NCI-H2107 treated with DMSO at 0.1 percent for 48 hours (cell line): ENCODE results near the gene ITGA2B.

Source experiments
- DNase-seq: peaks from one replicate; lab custom pipeline; 2025; ENCODE audit not compliant: unreplicated experiment; lab: John Stamatoyannopoulos, UW

ITGA2B gene

GRCh38 chr17:44389281-44389680 is at the start of gene ITGA2B:
Gene ITGA2B, minus strand, starts transcription at chr17:44389649. Its CDS starts 176 bp downstream, at chr17:44389473.
- DNase-seq: no peak

GRCh38 chr17:44439168-44439567 is 49.7 kb upstream of the ITGA2B start:
- no peak for DNase-seq

- no peak for DNase-seq
Measured at GRCh38 chr17:44438636-44439035, 49.2 kb upstream of the ITGA2B start.

- no peak for DNase-seq
Measured at GRCh38 chr17:44436336-44436735, 46.9 kb upstream of the ITGA2B start.

GRCh38 chr17:44432254-44433157 is 43.1 kb upstream of the ITGA2B start:
- no peak for DNase-seq

GRCh38 chr17:44424828-44425461 is 35.5 kb upstream of the ITGA2B start:
- no peak for DNase-seq

- no peak for DNase-seq
Measured at GRCh38 chr17:44417553-44417952, 28.1 kb upstream of the ITGA2B start.

- no peak for DNase-seq
Measured at GRCh38 chr17:44416558-44417289, 27.3 kb upstream of the ITGA2B start.

- DNase-seq: no peak
Measured at GRCh38 chr17:44414394-44415155, 25.1 kb upstream of the ITGA2B start.

- DNase-seq: no peak
Measured at GRCh38 chr17:44409309-44410028, 20.0 kb upstream of the ITGA2B start.

- no peak for DNase-seq
Measured at GRCh38 chr17:44408786-44409185, 19.3 kb upstream of the ITGA2B start.

- no peak for DNase-seq
Measured at GRCh38 chr17:44402564-44403172, 13.2 kb upstream of the ITGA2B start.

GRCh38 chr17:44400226-44400847 is 10.9 kb upstream of the ITGA2B start:
- DNase-seq: no peak

GRCh38 chr17:44398692-44399691 is 9.5 kb upstream of the ITGA2B start:
- DNase-seq: no peak

- DNase-seq: no peak
Measured at GRCh38 chr17:44397479-44398440, 8.3 kb upstream of the ITGA2B start.

GRCh38 chr17:44396946-44397345 is 7.5 kb upstream of the ITGA2B start:
- no peak for DNase-seq

- DNase-seq: no peak
Measured at GRCh38 chr17:44394833-44395232, 5.4 kb upstream of the ITGA2B start.
